HT1080 (cell line): ENCODE measurements around the gene TTC31. TPM values are rescaled to one million over a fixed set of nuclear protein-coding genes. Genes with fewer than 3 reads are reported as not detected.
A peak's percentile ranks its signal among the peaks of the same experiment; 100 is the strongest.
"Not testable (repeated sequence)": the region's sequence is repeated elsewhere in the genome, so short reads cannot be mapped to it uniquely, and the experiment has no call there.

ENCODE experiments used
- DNase-seq: peaks from one replicate; pipeline ENCODE4 v3.0.0-alpha.2; 2015; ENCODE audit warnings: low read depth
- total RNA-seq: library from RNA; depleted of rRNA; stranded (reverse); fragments of >200 nt; shearing (Covaris generic); gene quantifications from 2 replicates; pipeline ENCODE4 v1.2.3, GENCODE V29; 2014

The TTC31 gene
- total RNA-seq, 1 experiment from 2014 or later = 26.0 TPM

DNA sequence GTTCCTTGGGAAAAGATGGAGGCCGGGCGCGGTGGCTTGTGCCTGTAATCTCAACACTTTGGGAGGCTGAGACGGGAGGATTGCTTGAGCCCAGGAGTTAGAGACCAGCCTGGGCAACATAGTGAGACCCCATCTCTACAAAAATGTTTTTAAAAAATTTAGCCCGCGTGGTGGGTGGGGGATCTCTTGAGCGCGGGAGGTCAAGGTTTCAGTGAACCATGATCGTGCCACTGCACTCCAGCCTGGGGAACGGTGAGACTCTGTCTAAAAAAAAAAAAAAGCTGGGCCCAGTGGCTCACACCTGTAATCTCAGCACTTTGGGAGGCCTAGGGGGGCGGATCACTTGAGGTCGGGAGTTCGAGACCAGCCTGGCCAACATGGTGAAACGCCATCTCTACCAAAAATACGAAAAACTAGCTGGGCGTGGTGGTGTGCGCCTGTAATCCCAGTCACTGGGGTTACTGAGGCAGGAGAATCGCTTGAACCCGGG, 839 bp downstream of the TTC31 start:
- DNase-seq = not testable (repeated sequence)

DNA sequence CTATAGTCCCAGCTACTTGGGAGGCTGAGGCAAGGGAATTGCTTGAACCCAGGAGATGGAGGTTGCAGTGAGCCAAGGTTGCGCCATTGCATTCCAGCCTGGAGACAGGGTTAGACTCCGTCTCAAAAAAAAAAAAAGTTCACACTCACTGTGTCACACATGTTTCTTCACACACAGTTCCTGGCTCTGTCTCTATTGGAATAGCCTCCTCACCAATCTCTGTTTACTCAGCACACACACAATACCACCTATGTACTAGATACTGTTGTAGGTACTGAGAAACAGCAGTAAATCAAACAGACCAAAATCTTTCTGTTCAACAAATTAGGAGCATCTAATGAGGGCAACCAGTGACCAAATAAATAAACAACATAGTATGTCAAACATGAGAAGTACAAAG, 3.3 kb downstream of the TTC31 start:
- DNase-seq = no peak

DNA sequence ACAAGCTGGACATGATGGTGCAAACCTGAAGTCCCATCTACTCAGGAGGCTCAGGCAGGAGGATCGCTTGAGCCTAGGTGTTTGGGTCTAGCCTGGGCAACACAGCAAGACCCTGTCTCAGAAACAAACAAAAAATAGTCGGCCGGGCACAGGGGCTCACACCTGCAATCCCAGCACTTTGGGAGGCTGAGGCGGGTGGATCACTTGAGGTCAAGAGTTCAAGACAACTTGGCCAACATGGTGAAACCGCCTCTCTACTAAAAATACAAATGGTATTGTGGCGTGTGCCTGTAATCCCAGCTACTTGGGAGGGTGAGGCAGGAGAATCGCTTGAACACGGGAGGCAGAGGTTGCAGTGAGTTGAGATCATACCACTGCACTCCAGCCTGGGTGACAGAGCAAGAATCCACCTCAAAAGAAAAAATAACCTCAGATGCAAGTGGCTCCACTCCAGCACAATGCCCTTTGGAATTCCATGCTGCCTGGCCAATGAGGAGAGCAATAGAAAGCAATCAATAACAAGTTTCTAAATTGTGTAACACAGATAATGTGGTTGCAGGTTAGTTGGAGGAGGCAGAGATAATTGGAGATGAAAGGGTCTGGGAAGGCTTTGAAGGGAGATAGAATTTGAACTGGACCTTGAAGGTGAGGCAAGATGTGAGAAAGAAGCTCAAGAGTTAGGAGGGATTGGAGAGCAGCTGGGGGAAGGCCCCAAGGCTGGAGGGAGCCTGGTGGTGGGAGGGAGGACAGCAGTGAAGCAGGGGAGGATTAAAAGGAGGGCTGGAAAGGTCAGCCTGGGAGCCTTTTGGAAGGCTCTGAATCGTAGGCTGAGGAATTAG, 6.0 kb downstream of the TTC31 start:
- no peak for DNase-seq

DNA sequence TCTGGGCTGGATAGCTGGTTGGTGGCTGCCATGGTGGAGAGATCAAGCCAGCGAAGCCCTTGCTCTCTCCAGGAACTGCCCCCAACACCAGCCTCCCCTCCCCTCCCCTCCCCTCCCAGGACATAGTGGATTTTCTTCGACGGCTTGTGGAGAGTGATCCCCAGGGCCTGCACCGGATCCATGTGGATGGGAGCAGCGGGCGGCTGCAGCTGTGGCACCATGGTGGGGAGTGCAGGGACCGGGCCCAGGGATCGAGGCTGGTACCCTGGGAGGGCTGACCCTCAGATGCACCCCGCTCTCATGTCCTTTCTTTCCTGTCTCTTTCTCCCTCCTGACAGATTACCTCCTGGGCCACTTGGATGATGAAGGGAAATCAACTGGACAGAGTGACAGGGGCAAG, 7.0 kb downstream of the TTC31 start:
- no peak for DNase-seq

DNA sequence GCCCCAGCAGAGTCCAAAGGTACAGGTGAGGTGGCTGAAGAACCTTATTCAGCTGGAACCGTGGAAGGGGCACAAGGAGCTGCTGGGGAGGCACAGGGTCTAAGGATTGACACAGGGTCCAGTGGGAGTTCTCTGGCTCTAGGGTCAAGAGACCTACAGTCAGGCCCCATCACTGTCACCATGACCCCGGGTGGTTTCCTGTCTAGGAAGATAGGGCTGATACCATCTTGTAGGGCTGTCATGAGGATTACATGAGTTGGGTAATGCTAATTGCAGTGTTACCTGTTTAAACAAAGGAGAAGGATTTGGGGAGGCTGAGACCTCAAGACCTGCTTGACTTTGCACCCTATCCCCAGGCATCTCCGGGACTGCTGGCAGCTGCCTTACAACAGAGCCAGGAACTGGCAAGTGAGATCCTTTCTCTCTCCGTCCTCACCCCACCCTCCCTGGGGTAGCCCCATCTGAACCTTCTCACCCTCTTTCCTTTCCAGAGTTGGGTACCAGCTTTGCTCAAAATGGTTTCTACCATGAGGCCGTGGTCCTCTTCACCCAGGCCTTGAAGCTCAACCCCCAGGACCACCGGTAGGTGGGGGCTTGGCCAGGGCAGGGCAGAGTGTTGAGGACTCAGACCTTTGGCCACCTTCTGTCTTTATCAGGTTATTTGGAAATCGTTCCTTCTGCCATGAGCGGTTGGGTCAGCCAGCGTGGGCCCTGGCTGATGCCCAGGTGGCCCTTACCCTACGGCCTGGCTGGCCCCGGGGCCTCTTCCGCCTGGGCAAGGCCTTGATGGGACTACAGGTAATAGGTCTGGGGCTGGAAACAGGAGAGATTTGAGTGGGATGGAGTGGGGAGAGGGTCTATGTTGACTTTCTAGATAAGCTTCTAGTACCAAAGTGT, 9.0 kb downstream of the TTC31 start:
- DNase-seq = no peak

DNA sequence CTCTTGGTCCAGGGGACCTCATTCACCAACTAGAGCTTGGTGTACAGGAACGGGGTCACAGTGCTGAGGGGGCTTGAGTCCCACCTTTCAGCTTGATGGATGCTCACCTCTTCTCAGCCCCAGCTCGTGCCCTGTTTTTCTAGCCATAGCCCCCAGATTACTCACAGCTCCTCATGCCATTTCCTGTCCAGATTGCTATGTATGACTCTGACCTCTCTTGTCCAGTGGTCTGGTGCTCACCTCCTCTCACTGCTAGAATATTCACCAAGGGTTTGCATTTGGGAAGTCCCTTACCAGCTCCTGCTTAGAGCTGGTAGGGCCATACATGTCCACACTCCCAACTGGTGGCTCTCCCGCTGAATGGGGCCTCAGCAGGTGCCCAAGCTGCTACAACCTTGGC, 10.7 kb downstream of the TTC31 start:
- no peak for DNase-seq

DNA sequence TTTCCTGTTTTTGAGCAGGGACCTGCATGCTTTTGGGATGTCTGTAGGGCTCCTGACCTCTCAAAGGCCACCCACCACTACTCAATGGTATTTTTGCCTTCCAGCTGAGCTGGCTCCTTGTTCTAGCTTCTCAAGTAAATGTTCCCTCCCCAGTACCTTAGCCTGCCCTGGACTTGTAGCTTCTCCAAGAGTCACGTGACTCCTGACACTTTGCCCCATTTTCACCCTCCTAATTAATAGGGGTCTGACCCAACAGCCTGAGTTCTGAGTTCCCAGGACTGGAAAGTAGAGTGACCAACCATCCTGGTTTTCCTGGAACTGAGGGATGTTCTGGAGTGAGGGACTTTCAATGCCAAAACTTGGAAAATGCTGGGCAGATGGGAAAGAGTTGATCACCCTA, 12.6 kb downstream of the TTC31 start:
- no peak for DNase-seq

DNA sequence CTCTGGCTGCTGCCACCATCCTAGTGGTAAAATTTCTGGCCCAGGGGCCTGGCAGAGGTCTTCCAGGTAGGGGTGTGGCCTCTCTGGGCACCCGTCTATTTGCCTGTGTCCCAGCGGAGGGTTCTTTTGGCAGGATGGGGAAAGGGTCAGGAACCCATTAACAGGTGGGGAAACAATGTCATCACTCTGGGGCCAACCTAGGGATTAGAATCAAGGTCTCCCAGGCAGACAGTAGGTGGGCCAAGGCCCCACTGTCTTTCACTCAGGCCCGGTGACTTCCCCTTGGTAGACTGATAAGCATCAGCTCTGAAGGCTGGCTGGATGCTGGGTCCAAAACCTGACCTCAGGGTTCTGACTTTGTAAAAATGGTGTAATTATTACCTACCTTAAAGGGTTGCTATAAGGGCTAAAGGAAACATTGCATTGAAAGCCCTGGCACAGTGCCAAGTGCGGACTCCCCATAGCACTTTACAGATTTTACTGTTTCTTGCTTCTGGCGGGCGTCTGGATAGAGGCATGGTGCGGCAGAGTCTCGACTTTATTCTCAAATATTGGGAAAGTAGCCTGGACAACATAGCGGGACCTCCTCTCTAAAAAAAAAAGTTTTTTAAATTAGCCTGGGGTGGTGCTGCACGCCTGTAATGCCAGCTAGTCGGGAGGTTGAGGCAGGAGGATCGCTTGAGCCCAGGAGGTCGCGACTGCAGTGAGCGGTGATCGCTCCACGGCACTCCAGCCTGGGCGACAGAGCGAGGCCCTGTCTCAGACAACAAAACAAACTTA, 14.3 kb downstream of the TTC31 start:
- DNase-seq = no peak

DNA sequence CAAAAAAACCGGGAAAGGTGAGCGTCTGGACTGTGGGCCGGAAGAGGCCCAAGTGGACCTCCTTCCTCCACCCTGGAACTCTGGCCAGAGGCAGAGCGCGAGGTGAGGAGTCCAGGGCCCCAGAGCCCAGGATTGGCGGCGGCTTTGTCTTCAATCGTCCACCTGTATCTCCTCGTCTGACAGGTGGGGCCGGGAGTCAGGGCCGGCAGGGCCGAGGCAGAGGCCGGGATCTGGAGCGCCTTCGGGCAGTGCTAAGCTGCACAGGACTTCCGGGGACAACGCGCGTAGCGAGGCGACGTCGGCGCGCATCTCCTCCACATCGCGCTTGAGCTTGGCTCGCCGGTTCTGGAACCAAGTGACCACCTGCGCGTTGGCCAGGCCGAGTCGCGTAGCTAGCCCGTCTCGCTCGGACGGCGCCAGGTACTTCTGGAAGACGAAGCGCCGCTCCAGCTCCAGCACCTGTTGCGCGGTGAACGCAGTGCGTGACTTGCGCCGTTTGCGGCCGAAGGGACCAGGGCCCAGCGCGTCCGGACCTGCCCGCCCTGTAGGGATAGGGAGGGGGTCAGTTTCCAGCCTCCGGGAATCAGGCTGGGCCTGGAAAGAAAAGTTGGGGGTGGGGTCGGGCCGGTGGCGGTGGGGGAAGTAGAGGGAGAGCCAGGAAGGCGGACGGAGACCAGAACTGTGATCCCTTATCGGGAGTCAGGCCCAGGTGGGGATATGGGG, 15.1 kb downstream of the TTC31 start:
- DNase-seq = no peak

DNA sequence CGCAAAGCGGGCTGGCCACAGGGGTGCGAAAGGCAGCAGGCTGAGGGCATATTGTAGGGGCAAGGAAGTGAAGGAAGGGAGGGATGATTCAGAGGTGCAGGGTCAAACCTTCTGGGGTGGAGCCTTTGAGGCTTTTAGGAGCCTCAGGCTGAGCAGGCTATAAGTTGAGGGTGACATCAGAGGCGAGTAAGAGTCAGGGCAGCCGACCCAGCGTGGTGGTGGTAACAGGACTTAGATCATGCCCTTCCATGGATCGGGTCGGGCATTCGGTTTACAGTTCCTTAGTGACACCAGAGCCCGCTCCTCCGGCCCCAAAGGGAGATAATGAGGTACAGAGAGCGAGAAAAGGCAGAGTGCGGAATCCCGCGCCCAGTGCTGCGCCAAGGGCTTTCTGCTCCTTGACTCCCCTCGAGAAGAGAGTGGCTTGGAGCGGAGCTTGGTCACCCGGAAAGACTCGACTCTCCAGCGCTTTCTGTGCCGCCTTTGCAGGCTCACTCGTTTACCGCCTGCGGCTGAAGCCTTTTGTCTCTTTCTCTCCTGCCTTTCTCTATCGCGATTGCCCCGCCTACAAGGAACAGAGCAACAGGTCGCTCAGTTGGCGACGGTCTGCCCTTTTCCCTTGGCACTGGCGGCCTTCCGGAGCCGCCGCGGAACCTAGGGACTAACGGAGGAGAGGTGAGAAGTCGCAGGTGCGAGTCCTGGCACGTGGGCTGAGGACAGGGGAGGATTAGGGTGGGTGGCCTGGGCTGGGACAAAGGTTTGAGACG, 15.8 kb downstream of the TTC31 start:
- DNase-seq = peak; percentile 24

DNA sequence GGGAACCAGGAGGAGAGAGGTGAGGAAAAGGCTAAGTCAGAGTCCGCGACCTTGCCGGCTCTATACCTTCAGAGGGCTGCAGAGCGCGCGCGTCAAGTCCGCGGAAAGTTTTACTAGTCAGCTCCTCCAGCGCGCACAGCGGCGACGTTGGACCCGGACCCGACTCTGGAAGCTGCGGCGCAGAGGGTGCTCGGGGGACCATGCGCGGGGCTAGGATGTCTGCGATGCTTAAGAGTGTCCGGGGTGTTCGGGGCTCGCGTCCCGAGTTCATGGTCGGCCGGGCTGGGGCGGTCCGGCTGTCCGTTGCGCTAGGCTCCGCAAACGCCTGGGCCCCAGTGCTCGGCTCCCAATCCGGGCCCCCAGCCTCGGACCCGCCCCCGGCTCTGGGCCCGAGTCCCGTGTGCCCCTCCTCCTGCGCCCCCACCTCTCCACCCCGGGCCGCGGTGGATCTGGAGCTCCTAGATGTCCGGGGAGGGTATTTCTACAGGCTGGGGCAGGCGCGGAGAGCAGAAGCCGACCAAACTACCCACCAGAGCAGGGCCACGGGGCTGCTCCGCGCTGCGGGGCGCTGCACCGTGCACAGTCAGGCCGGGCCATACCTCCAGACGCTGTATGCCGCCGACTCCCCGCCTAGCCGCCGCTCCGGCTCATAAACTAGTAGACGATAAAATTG, 16.5 kb downstream of the TTC31 start, which contains the start of gene LBX2:
Gene LBX2 (minus strand): TSS at position 337 of the 673 bp plus-strand sequence. CDS start 66 bp downstream, at position 271.
- DNase-seq = no peak

DNA sequence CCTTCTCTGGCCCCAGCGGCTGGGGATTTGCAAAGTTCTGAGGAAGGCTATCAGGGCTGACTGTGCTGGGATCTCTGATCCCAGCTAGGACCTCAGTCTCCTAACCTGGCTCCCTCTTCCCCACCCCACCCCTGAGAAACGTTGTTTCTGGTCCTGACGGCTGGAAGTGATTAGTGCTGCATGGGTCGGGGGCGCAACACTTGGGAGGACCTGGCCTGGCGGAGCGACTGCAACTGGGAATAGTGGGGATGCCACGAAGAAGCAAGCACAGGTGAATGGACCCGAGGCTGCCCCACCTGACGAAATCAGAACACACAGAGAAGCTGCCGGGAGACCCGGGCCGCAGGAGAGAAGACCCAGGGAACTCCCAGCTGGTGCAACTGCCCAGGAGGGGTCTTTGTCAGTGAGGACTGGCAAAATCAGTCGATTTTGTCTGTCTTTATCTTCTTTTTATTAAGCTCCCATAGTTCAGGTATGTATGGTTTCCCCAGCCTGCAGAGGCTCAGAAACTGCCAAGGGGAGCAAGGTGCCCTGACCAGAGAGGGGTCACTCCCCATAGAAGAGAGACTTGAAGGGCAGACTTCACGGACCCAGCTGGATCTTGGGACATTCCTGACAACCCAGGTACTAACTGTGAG, 17.2 kb downstream of the TTC31 start:
- no peak for DNase-seq

DNA sequence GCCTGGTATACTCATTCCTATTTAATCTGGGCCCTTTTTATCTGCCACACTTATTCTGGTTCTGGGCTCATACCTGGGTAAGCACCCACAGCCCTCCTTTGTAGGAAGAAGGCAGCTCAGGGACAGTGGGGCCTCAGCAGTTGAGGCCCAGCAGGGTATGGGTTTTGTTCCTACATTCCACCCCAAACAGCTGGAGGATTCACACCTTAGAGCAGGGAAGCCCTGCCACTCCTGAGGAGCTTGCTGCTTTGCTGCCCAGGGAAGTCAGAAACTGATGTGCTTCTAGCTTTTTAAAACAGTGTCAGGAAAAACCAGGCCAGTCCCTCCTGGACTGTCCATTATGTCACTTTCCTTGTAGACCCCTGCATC, 17.7 kb downstream of the TTC31 start:
- DNase-seq = no peak

DNA sequence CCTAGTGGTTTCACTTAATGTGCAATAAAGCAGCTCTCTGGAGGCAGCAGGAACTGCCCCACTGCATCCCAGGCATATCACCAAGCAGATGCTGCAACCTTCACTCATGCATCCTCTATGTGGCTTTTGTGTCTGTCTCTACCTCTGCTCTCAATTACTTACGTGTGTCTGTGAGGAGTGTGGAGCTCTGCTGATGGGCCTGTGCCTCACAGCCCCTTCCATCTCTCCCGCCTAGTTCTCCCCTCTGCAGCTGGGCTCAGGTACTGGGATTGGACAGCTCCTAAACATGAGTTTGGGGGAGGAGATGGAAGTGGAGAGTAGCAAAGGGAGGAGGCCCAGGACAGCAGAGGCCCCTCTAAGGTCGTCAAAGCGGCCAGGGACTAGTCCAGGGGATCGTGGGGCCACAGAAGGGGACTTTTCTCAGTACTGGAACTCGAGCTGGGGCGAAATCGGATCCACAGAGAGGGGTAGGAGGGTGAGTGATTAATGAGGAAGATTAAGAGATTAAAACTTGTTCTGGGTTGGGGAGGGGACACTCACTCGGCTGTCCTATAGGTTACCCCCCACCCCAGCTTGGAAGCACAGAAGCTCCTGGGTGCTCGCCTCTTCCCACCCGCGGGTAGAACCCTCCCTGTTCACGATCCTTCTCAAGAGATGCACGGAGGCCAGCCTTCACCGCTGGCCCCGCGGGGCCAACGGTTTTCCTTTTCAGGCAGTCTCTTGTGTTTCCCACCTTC, 18.6 kb downstream of the TTC31 start:
- no peak for DNase-seq

DNA sequence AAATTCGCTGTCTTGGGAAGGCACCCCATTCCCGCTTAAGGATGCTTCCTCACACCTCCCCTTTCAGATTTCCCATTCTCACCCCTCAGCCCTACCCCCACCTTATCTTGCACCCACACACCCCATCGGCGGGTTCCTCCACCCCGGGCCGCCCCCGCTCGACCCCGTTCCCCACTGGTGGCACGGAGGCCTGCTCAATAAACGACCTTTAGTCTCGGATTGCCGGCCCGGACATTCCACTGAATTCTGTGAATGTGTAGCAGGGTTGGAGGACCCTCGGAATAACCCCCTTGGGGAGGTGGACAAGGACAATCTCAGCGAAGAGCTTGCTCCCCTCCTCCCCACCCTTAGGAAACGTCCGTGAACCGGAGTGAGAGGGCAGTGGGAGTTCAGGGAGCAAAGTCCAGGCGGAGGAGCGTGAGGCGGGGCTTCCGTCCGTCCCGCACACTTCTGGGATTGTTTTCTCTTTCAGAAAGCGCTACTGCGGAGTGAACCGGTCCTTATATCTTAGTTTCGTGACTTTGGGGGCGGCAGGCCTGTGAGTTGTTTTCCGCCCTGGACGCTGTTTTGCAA, 19.4 kb downstream of the TTC31 start:
- no peak for DNase-seq

DNA sequence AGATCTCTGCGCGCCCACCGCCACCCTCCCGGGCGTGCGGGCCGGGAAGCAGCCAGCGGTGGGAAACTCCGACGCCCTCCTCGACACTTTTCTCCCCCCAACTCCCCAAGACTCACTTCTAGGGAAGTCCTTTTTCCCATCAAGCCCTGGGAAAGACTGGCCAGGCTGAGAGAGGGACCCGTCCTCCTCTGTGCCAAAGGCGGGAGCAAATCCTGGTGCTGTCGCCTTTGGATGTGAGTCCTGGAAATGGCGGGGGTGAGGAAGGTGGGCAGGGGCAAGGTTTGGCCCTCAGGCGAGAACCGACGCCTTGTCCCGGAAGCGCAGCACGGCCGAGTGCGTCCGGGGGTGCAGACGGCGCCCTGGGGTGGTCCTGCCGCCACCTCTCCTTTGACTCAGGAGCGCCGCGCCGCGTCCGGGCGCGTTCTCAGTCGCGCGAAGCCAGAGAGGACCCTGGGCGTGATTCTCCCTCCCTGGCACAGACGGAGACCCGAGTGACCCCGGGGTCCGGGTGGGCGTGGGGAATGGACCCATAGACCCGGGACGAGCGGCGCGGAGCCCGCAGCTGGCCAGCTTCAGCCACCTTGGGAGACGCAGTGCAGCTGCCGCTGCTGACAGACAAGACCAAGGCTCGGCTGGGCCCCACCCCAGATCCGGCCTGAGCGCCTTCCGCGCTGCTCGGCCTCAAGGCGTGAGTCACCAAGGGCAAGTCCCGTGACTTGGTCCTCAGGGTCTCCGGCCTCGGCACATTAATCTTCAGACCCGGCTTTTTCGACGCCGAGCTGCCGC, 20.0 kb downstream of the TTC31 start:
- DNase-seq = peak; percentile 74
